IMR-90 (cell line): Measurements from ENCODE around the gene RNF149. TPM values are rescaled to one million over a fixed set of nuclear protein-coding genes. Genes with fewer than 3 reads are reported as not detected.

ENCODE experiments used
- ATAC-seq: fragments of 200-7000 bp; cut with Tn5 transposase; 2 replicates; pipeline ENCODE4 v1.9.1; 2020; ENCODE audit warnings: low read depth, mild to moderate bottlenecking, moderate library complexity
- BruUV-seq: library from RNA; stranded (reverse); fragments of 400-500 nt; replicated peaks from 2 replicates; lab custom pipeline; 2021; lab: Mats Ljungman, UMichigan
- CTCF ChIA-PET: fragments of 300-600 bp; formaldehyde crosslinking; extraction: SDS; loops from one replicate; lab custom pipeline; 2021; ENCODE audit warnings: antibody characterized with exemption; lab: Yijun Ruan, JAX
- POLR2A ChIA-PET: fragments of 300-600 bp; sonication (Branson Sonifier 250); formaldehyde crosslinking; loops from one replicate; lab custom pipeline; 2022; ENCODE audit warnings: antibody characterized with exemption; ENCODE audit not compliant: unreplicated experiment; lab: Charles Lee
- DNase-seq: peaks from one replicate; pipeline ENCODE4 v3.0.0; 2013
- H2AFZ ChIP-seq: replicated peaks from 2 replicates; pipeline ENCODE3; 2013; ENCODE audit warnings: low read length, mild to moderate bottlenecking; ENCODE audit not compliant: poor library complexity
- H2AK5ac ChIP-seq: 2 replicates; pipeline ENCODE4 v1.6.1; 2013; ENCODE audit warnings: low read depth, low read length, inconsistent platforms
- H2AK9ac ChIP-seq: replicated peaks from 2 replicates; pipeline ENCODE3; 2013; ENCODE audit warnings: mild to moderate bottlenecking, low read depth, low read length, moderate library complexity; ENCODE audit not compliant: poor library complexity
- H2BK120ac ChIP-seq: 2 replicates; pipeline ENCODE4 v1.6.1; 2013; ENCODE audit warnings: low read depth, low read length, inconsistent platforms
- H2BK15ac ChIP-seq: 3 replicates; pipeline ENCODE4 v1.6.1; 2013; ENCODE audit warnings: low read depth, low read length, inconsistent platforms
- H2BK20ac ChIP-seq: 2 replicates; pipeline ENCODE4 v1.6.1; 2013; ENCODE audit warnings: low read depth, mild to moderate bottlenecking, inconsistent platforms, low read length, moderate library complexity
- H2BK5ac ChIP-seq: 2 replicates; pipeline ENCODE4 v1.6.1; 2013; ENCODE audit warnings: mild to moderate bottlenecking, low read depth, low read length, inconsistent platforms; ENCODE audit not compliant: poor library complexity, severe bottlenecking
- H3K14ac ChIP-seq: replicated peaks from 2 replicates; pipeline ENCODE4 v1.6.1; 2013; ENCODE audit warnings: low read depth, low read length, inconsistent platforms
- H3K18ac ChIP-seq: 2 replicates; pipeline ENCODE4 v1.6.1; 2013; ENCODE audit warnings: low read depth, low read length, control low read depth
- H3K23ac ChIP-seq: 2 replicates; pipeline ENCODE4 v1.6.1; 2013; ENCODE audit warnings: low read depth, low read length, inconsistent platforms
- H3K27ac ChIP-seq: 2 replicates; pipeline ENCODE4 v1.5.1; 2013; ENCODE audit warnings: mild to moderate bottlenecking, control low read depth, low read length; ENCODE audit not compliant: insufficient read depth
- H3K27me3 ChIP-seq: 2 replicates; pipeline ENCODE4 v1.6.1; 2013; ENCODE audit warnings: low read length; ENCODE audit not compliant: control insufficient read depth, insufficient read depth
- H3K36me3 ChIP-seq: 2 replicates; pipeline ENCODE4 v1.6.1; 2013; ENCODE audit warnings: low read length, mixed read lengths; ENCODE audit not compliant: control insufficient read depth, insufficient read depth
- H3K4ac ChIP-seq: 2 replicates; pipeline ENCODE4 v1.6.1; 2013; ENCODE audit warnings: low read depth, low read length, inconsistent platforms
- H3K4me1 ChIP-seq: 2 replicates; pipeline ENCODE4 v1.6.1; 2013; ENCODE audit warnings: low read length, mixed read lengths; ENCODE audit not compliant: control insufficient read depth, insufficient read depth
- H3K4me2 ChIP-seq: 2 replicates; pipeline ENCODE4 v1.6.1; 2013; ENCODE audit warnings: low read depth, mild to moderate bottlenecking, control low read depth, low read length, moderate library complexity
- H3K4me3 ChIP-seq: 2 replicates; pipeline ENCODE4 v1.5.1; 2013; ENCODE audit warnings: low read depth, mild to moderate bottlenecking, control low read depth, low read length, moderate library complexity; ENCODE audit not compliant: insufficient read depth
- H3K56ac ChIP-seq: 2 replicates; pipeline ENCODE4 v1.6.1; 2013; ENCODE audit warnings: low read length, inconsistent platforms; ENCODE audit not compliant: insufficient read depth; ENCODE audit errors: extremely low read depth
- H3K79me1 ChIP-seq, 2 experiments: 2 replicates each; pipeline ENCODE4 v1.6.1; 2013; ENCODE audit warnings: low read length in 2 of 2, inconsistent platforms in 1 of 2, low read depth in 1 of 2
- H3K9ac ChIP-seq: 2 replicates; pipeline ENCODE4 v1.6.1; 2013; ENCODE audit warnings: low read depth, low read length, control low read depth
- H3K9me1 ChIP-seq: 2 replicates; pipeline ENCODE4 v1.6.1; 2013; ENCODE audit warnings: low read length, inconsistent platforms; ENCODE audit not compliant: insufficient read depth
- H3K9me3 ChIP-seq: 2 replicates; pipeline ENCODE4 v1.6.1; 2013; ENCODE audit warnings: low read length; ENCODE audit not compliant: control insufficient read depth, insufficient read depth
- H4K20me1 ChIP-seq: 2 replicates; pipeline ENCODE4 v1.6.1; 2013; ENCODE audit warnings: low read length, inconsistent platforms; ENCODE audit not compliant: insufficient read depth
- H4K5ac ChIP-seq: 2 replicates; pipeline ENCODE4 v1.6.1; 2013; ENCODE audit warnings: mild to moderate bottlenecking, low read depth, low read length, control low read depth
- H4K8ac ChIP-seq, 2 experiments: 2 replicates each; pipeline ENCODE4 v1.6.1; 2013; ENCODE audit warnings: low read depth in 2 of 2, low read length in 2 of 2, control low read depth in 1 of 2, inconsistent platforms in 1 of 2
- H4K91ac ChIP-seq: 2 replicates; pipeline ENCODE4 v1.6.1; 2013; ENCODE audit warnings: low read depth, low read length, inconsistent platforms; ENCODE audit not compliant: insufficient read depth
- BHLHE40 ChIP-seq: fragments of 150-350 bp; IDR thresholded peaks from 2 replicates; pipeline ENCODE4 v1.6.1; 2016; ENCODE audit warnings: mild to moderate bottlenecking, low read depth, low read length
- CEBPB ChIP-seq: IDR thresholded peaks from 2 replicates; pipeline ENCODE4 v1.6.1; 2012; ENCODE audit warnings: low read depth, low read length, improper control_type of control experiment
- CHD1 ChIP-seq: IDR thresholded peaks from 2 replicates; pipeline ENCODE4 v1.6.1; 2012; ENCODE audit warnings: low read depth, low read length, improper control_type of control experiment
- CTCF ChIP-seq: conservative IDR thresholded peaks from 2 replicates; pipeline ENCODE4 v1.5.1; 2012; ENCODE audit warnings: mild to moderate bottlenecking, low read depth, low read length, improper control_type of control experiment
- ELK1 ChIP-seq: fragments of 150-350 bp; IDR thresholded peaks from 2 replicates; pipeline ENCODE4 v1.6.1; 2016; ENCODE audit warnings: low read depth, mild to moderate bottlenecking, low read length, moderate library complexity, borderline replicate concordance
- FOS ChIP-seq: fragments of 150-350 bp; IDR thresholded peaks from 2 replicates; pipeline ENCODE4 v1.6.1; 2016; ENCODE audit warnings: low read depth, low read length
- MAFK ChIP-seq: IDR thresholded peaks from 2 replicates; pipeline ENCODE4 v1.6.1; 2012; ENCODE audit warnings: low read depth, low read length, improper control_type of control experiment
- MAZ ChIP-seq: IDR thresholded peaks from 2 replicates; pipeline ENCODE4 v1.6.1; 2012; ENCODE audit warnings: low read depth, mild to moderate bottlenecking, low read length, improper control_type of control experiment, moderate library complexity, borderline replicate concordance
- MXI1 ChIP-seq: IDR thresholded peaks from 2 replicates; pipeline ENCODE4 v1.6.1; 2012; ENCODE audit warnings: low read depth, mild to moderate bottlenecking, low read length, moderate library complexity, borderline replicate concordance
- NFE2L2 ChIP-seq: fragments of 150-350 bp; IDR thresholded peaks from 2 replicates; pipeline ENCODE4 v1.6.1; 2016; ENCODE audit warnings: low read depth, mild to moderate bottlenecking, low read length
- POLR2A ChIP-seq: IDR thresholded peaks from 2 replicates; pipeline ENCODE4 v1.6.1; 2012; ENCODE audit warnings: mild to moderate bottlenecking, low read depth, low read length
- RAD21 ChIP-seq: IDR thresholded peaks from 2 replicates; pipeline ENCODE4 v1.6.1; 2012; ENCODE audit warnings: low read length, improper control_type of control experiment
- RCOR1 ChIP-seq: IDR thresholded peaks from 2 replicates; pipeline ENCODE4 v1.6.1; 2012; ENCODE audit warnings: mild to moderate bottlenecking, low read length, improper control_type of control experiment; ENCODE audit not compliant: insufficient replicate concordance
- RFX5 ChIP-seq: IDR thresholded peaks from 2 replicates; pipeline ENCODE4 v1.8.0; 2012; ENCODE audit warnings: low read depth, mild to moderate bottlenecking, low read length, moderate library complexity
- SMC3 ChIP-seq: fragments of 150-350 bp; IDR thresholded peaks from 2 replicates; pipeline ENCODE4 v1.6.1; 2016; ENCODE audit warnings: low read depth, mild to moderate bottlenecking, antibody characterized with exemption, low read length, moderate library complexity
- USF2 ChIP-seq: fragments of 150-350 bp; IDR thresholded peaks from 2 replicates; pipeline ENCODE4 v1.6.1; 2017; ENCODE audit warnings: mild to moderate bottlenecking, antibody characterized with exemption, low read length, low read depth
- WGBS, 2 experiments: methylation state at CpG; one replicate each; pipeline versions ENCODE4 v1.1.5 to v1.1.7; 2013; ENCODE audit warnings: missing lambda C conversion rate in 2 of 2; ENCODE audit not compliant: insufficient read length in 1 of 2; ENCODE audit errors: extremely low coverage in 2 of 2; 5-methylcytosine and 5-hydroxymethylcytosine counted together
- dilution Hi-C: fragments of 300-500 bp; cut with HindIII; formaldehyde crosslinking; loops from one replicate; pipeline ENCODE4 v1.14.3; 2018; ENCODE audit warnings: low sequenced_read_pairs; ENCODE audit not compliant: unreplicated experiment
- in situ Hi-C: fragments of 300-500 bp; cut with MboI; formaldehyde crosslinking; loops from 3 replicates; pipeline ENCODE4 v1.14.3; 2019; ENCODE audit warnings: low sequenced_read_pairs, inconsistent platforms, mixed read lengths
- intact Hi-C: fragments of 100-400 bp; cut with micrococcal nuclease; formaldehyde crosslinking; loops from 2 replicates; pipeline ENCODE4 v1.10.0; 2022
- polyA plus RNA-seq, 3 experiments: library from polyadenylated mRNA; depleted of rRNA; stranded (reverse); fragments of >200 nt; gene quantifications; 2 replicates each; pipeline ENCODE4 v1.2.3, GENCODE V29; 2012; ENCODE audit warnings: low replicate concordance in 1 of 3
- total RNA-seq: library from RNA; depleted of rRNA; stranded (reverse); fragments of >200 nt; gene quantifications from 2 replicates; pipeline ENCODE4 v1.2.3, GENCODE V29; 2012

RNF149 gene
- total and polyA plus RNA-seq, 2 of the 4 experiments (the other 2 are of a cell fraction), result 14.5 to 18.6 TPM

- DNase-seq (no peak), ATAC-seq (no peak)
- H3K23ac ChIP-seq, result no peak overlapping the region
- ChIA-PET POLR2A (no interaction called here), CTCF (no interaction called here)
- in situ Hi-C loops (no loop called here), dilution Hi-C loops (no loop called here), intact Hi-C loops (no loop called here)
- peaks cover 2% of the 10 kb centered on the region; the same call in 1 of the 2 replicates for H3K9me1 ChIP-seq
- no peak overlapping the region for H4K8ac ChIP-seq
- H3K27me3 ChIP-seq, result no peaks in the 10 kb centered on the region
- no peak overlapping the region for H2BK15ac ChIP-seq
- H4K5ac ChIP-seq, result no peak overlapping the region
- no peak overlapping the region for H2AK5ac ChIP-seq
- no peak overlapping the region for H3K4me3 ChIP-seq
- no peak overlapping the region for H4K91ac ChIP-seq
- no peak overlapping the region for H2BK120ac ChIP-seq
- H3K79me1 ChIP-seq, result peaks cover 21 to 31% of the 10 kb centered on the region in 2 experiments
- H2AFZ ChIP-seq, result no peak overlapping the region
- WGBS, 2 experiments, result no CpG with 5 or more reads among the region's 11 CpGs
- H3K9me3 ChIP-seq, result no peaks in the 10 kb centered on the region
- H2BK5ac ChIP-seq, result no peak overlapping the region
- no peak overlapping the region for H3K27ac ChIP-seq
- no peak overlapping the region for H3K4me2 ChIP-seq
- BruUV-seq, result no TSS peak
- H3K56ac ChIP-seq, result no peak overlapping the region
- H3K14ac ChIP-seq, result no peak overlapping the region
- H3K36me3 ChIP-seq, result peaks cover 44% of the 10 kb centered on the region
- TF ChIP-seq POLR2A, result no peak
- TF ChIP-seq RFX5, result no peak
- no peak for TF ChIP-seq CEBPB
- no peak for TF ChIP-seq MAFK
- TF ChIP-seq ELK1, result no peak
- no peak for TF ChIP-seq RAD21
- TF ChIP-seq CTCF, result no peak
- TF ChIP-seq CHD1, result no peak
- TF ChIP-seq USF2, result no peak
- no peak for TF ChIP-seq BHLHE40
- TF ChIP-seq SMC3, result no peak
- TF ChIP-seq FOS, result no peak
- TF ChIP-seq MAZ, result no peak
- no peak for TF ChIP-seq RCOR1
- no peak for TF ChIP-seq NFE2L2
- no peak for TF ChIP-seq MXI1
- no peak overlapping the region for H2BK20ac ChIP-seq
- no peak overlapping the region for H2AK9ac ChIP-seq
- no peak overlapping the region for H3K4ac ChIP-seq
- H3K4me1 ChIP-seq, result no peaks in the 10 kb centered on the region
- no peak overlapping the region for H3K9ac ChIP-seq
- H3K18ac ChIP-seq, result no peak overlapping the region
- H4K20me1 ChIP-seq, result no peaks in the 10 kb centered on the region
Measured at GRCh38 chr2:101265893-101266499, 42.5 kb downstream of the RNF149 start.
